Stimulated activated CD4-positive, alpha-beta T cell treated with anti-CD3 and anti-CD28 coated beads, Interleukin-1b, Interleukin-23, amount 100 ng/mL, for 1 hour (primary cell): ENCODE data around the gene TFAM.

ENCODE experiments used
- DNase-seq, 2 donors: peaks; one replicate each; pipeline ENCODE4 v3.0.0-alpha.2; 2020; ENCODE audit warnings: low read depth in 2 of 2

TFAM gene

DNA sequence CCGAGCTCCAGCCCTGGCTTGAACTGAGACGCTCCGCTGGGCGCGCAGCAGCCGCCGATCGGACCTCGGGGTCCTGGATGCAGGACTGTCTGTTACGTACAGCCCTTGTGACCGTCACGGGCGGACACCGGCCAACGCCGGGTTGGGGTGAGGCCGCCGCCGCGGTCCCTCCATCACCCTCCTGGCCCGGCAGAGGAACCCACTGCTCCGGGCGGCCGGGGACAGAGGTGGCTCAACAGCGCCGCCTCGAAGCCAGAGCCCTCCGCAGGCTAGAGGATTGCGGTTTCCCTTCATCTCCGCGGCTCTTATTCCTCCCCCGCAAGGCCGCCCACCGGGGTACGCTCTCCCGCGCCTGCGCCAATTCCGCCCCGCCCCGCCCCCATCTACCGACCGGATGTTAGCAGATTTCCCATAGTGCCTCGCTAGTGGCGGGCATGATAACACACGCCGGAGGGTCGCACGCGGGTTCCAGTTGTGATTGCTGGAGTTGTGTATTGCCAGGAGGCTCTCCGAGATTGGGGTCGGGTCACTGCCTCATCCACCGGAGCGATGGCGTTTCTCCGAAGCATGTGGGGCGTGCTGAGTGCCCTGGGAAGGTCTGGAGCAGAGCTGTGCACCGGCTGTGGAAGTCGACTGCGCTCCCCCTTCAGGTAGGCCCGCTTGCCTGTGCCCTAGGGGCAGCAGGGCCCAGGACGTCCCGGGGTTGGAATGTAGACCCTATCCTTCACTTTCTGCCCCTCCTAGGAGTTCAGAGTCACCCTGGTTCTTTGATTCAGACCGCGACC is at the start of gene TFAM:
TFAM (plus strand) TSS at position 412 of the 785 bp plus-strand sequence; CDS start at position 550, 138 bp downstream.
- DNase-seq, result peak; percentile 86 to 97

- DNase-seq, result no peak
Measured at GRCh38 chr10:58336242-58336641, 49.0 kb upstream of the TFAM start.

DNA sequence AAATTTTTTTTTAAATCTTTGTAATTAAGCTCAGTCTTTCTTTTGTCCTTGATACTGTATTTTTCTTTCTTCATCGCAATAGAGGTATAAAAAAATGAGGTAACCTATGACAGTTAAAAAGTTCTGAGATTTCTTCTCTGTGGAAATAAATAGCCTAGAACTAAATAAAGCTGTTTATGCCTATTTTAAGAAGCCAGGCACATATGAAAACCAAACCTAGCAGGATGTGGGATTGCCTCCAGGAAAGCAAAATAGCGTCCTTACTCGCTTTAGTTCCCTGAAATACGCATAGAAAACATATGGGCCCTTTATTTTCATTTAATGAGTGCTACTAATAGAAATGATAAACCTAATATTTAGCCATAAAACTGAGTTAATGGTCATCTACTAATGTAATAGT is 43.8 kb upstream of the TFAM start:
- DNase-seq, result no peak

- DNase-seq, result no peak
Measured at GRCh38 chr10:58341947-58342346, 43.3 kb upstream of the TFAM start.

GRCh38 chr10:58347967-58348366 is 37.2 kb upstream of the TFAM start:
- no peak for DNase-seq

GRCh38 chr10:58348571-58349033 is 36.6 kb upstream of the TFAM start:
- DNase-seq, result no peak

DNA sequence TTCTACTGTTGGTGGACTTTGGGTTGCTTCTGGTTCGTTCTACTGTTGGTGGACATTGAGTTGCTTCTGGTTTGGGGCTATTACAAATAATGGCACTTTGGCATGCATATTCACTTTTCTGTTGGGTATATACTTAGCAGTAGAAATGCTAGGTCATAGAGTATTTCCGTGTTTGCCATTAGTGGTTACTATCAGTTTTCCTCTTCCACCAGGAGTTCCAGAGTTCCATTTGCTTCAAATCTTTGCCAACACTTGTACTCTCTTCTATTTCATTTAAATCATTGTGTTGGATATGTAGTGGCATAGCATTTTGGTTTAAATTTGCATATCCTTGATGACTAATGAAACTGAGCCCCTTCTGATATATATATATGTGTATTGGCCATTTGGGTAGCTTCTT is 35.2 kb upstream of the TFAM start:
- no peak for DNase-seq

DNA sequence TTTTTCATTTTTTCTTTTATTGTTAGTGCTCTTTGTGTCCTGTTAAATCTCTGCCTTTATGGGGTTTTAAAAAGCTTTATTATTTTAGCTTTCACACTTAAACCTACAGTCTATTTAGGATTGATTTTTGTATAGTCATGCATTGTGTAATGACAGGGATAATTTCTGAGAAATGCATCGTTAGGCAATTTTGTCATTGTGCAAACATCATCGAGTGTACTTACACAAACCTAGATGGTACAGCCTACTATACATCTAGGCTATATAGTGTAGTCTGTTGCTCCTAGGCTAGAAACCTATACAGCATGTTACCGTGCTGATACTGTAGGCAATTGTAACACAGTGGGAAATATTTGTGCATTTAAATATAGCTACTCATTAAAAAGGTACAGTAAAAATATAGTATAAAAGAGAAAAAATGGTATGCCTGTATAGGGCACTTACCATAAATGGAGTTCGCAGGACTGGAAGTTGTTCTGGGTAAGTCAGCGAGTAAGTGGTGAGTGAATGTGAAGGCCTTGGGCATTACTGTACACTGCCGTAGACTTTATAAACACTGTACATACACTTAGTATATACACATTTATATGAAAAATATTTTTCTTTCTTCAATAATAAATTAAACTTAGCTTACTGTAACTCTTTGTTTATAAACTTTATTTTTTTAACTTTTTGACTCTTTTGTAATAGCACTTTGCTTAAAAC is 34.4 kb upstream of the TFAM start:
- no peak for DNase-seq

DNA sequence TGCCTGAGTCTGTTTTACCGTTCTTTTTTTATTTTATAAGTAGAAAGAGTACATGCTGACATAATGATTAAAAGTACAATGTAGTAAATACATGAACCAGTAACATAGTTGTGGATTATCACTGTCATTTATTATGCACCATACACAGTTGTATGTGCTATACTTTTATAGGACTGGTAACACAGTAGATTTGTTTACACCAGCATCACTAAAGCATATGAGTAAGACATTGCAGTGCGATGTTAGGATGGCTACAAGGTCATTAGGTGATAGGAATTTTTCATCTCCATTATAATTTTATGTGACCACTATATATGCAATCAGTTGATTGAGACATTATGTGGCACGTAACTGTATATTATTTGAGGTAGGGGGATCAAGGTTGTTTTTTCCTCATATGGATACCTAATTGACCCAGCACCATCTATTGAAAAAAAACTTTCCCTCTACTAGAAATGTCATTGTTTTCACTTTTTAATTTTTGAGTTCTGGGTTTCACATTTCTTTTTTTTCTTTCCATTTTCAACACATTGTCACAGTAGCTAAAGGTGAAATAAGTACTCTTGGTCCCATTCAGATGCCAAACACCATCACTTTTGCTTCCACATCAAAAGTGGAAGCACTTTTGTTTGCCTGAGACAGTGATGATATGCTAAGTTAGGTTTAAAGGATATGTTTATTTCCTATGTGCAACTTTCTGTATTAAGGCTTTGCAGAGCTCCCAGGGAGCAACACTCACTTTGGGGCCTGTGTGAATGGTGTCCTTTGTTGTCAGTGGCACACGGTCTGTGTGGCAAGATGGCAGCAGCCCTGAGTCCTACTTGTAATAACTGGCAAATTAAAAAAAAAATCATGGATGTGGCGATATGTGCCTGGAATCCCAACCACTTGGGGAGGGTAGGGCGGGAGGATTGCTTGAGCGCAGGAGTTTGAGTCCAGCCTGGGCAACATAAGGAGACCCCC is 33.3 kb upstream of the TFAM start:
- no peak for DNase-seq

DNA sequence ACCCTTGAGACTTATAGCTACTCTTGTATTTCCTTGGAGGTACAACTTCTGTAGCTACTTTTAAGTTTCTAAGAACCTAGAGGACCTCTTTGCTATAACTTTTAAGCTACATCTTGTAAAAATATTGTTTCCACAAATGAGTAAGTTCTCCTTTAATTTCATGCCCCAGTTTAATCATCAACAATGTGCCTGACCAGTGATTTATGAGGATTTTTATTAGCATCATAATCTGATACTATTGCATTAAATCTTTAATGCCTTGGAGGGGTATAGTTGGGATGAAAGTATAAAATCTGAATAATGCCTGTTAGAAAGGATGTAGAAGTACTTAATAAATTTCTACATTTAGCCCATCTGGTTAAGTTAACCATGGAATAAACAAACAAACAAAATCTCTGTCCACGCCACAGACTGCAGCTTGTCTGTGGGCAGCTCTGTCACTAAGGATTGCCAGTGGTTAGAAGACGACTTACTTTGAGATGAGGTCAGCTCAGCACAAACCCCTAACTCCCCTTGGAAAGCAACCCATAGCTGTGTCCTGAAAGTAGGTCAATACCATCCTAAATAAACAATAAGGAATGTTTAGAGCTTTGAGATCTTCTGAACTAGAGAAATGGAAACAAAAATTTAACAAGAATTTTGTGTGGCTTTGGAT is 32.1 kb upstream of the TFAM start:
- no peak for DNase-seq

GRCh38 chr10:58356756-58357155 is 28.5 kb upstream of the TFAM start:
- no peak for DNase-seq

GRCh38 chr10:58358314-58358933 is 26.8 kb upstream of the TFAM start:
- DNase-seq, result no peak

DNA sequence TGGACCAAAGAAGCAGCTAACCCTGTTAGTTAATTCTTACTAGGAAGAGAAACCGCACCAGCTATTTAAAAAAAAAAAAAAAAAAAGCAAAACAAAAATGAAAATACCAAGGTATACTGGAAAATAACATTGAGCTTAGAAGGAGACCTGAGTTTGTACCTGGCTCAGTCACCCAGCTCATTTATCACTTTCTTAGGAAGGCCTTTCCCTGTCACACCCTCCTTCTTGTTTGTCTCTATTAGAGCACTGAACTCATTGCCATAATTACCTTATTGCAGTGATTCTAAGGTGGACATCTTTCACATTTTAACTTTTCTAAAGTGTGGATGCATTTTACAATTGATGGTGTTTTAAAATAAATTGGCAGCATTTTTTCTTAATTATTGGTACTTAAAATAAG is 26.3 kb upstream of the TFAM start:
- DNase-seq, result no peak

DNA sequence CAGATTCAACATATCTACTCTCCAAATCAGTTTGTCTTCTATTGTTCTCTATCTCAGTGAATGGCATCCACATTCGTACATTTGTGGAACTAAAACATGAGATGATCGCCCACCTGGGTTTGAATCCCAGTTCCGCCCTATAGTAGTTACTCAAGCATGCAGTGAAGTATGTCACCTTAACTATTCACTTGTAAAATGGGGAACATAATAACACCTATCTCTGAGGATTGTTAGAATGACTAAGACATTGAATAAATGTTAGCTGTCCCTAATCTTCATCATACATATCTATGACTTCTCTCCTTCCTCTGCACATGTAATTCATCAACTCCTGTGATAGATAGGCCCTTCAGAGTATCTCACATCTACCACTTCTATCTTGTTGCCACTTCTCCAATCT is 25.7 kb upstream of the TFAM start:
- DNase-seq, result no peak

- no peak for DNase-seq
Measured at GRCh38 chr10:58360412-58361004, 24.7 kb upstream of the TFAM start.

DNA sequence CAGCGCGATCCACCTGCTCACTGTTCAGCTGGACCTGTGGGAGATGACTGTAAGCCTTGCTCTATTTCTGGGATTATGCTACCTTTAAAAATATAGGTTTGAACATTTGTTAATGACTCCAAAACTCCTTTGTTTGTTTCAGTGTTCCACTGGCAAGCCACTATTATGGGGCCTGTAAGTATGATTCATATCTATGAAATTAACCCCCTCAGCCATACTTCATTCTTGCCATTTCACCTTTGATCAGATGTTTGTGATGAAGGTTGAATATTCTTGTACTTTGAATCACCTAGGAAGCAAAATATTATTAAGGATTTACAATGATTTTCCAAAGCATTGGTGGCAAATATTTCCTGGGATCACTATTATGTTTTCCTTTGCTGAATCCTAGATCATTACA is 23.9 kb upstream of the TFAM start:
- no peak for DNase-seq

GRCh38 chr10:58362027-58362789 is 23.0 kb upstream of the TFAM start:
- DNase-seq, result no peak

GRCh38 chr10:58367069-58367468 is 18.1 kb upstream of the TFAM start:
- DNase-seq, result no peak

DNA sequence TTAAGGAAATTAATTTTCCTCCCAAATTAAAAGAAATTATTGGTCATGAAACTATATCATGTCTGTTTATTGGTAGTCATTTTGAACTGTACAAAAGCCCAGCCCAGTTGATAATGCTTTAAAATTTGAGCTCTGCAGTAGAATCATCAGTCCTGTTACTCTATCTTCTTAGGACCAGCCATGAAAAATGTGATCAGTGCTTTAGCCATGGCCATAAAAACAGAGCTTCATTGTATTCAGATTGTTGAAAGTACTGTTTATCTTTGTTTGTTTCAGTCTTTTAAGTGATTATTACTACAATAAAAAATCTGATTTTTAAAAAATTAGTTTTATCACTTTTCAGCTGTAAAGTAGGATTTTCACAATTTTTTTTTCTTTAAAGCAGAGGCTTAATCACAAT is 13.7 kb upstream of the TFAM start:
- no peak for DNase-seq
